Measurements from ENCODE around the gene PPP4R3B.

GRCh38 chr2:55498582-55498981 lies 118.8 kb downstream of the PPP4R3B start:
- no peak for TF ChIP-seq EZH2 (conservative IDR thresholded peaks at IDR 0.05; ENCODE audit: low read depth, low read length)
- TF ChIP-seq CTCF (CRISPR knock-in tag; IDR thresholded peaks at IDR 0.05) = no peak
- TF ChIP-seq ELF4 (CRISPR knock-in tag; IDR thresholded peaks at IDR 0.05; ENCODE audit: borderline replicate concordance) = no peak
